HepG2 (cell line): Measurements from ENCODE around the gene SH3GLB2. TPM values are rescaled to one million over a fixed set of nuclear protein-coding genes. Genes with fewer than 3 reads are reported as not detected.
A peak's percentile ranks its signal among the peaks of the same experiment; 100 is the strongest.

Experiments used
- EEA1 ChIP-seq: sonication (generic); formaldehyde crosslinking; IDR thresholded peaks from 2 replicates; pipeline ENCODE4 v1.5.1; 2020; ENCODE audit warnings: mild to moderate bottlenecking, missing genetic modification reagents, borderline replicate concordance
- GTF3A ChIP-seq: sonication (generic); formaldehyde crosslinking; conservative IDR thresholded peaks from 2 replicates; pipeline ENCODE4 v1.4.0; 2020; ENCODE audit warnings: mild to moderate bottlenecking, missing genetic modification reagents
- HIVEP1 ChIP-seq: sonication (generic); formaldehyde crosslinking; IDR thresholded peaks from 2 replicates; pipeline ENCODE4 v1.4.0; 2020; ENCODE audit warnings: mild to moderate bottlenecking, missing genetic modification reagents
- ZFX ChIP-seq: sonication (generic); formaldehyde crosslinking; IDR thresholded peaks from 2 replicates; pipeline ENCODE4 v1.4.0; 2020; ENCODE audit warnings: mild to moderate bottlenecking, low read depth, missing genetic modification reagents, moderate library complexity
- ZNF253 ChIP-seq: sonication (generic); formaldehyde crosslinking; IDR thresholded peaks from 2 replicates; pipeline ENCODE4 v1.8.0; 2022; ENCODE audit warnings: mild to moderate bottlenecking, missing genetic modification reagents, borderline replicate concordance
- ZNF326 ChIP-seq: sonication (generic); formaldehyde crosslinking; IDR thresholded peaks from 2 replicates; pipeline ENCODE4 v1.4.0; 2020; ENCODE audit warnings: missing genetic modification reagents, borderline replicate concordance
- ZNF839 ChIP-seq: sonication (generic); formaldehyde crosslinking; IDR thresholded peaks from 2 replicates; pipeline ENCODE4 v1.4.0; 2020; ENCODE audit warnings: missing genetic modification reagents, mild to moderate bottlenecking, borderline replicate concordance
- polyA plus RNA-seq, 8 experiments: library from polyadenylated mRNA; depleted of rRNA in 3 of 8; stranded (reverse) in 7 of 8; unstranded in 1 of 8; fragments of >200 nt; fragmentation: Illumina TruSeq in 4 of 8; extraction: Trizol in 4 of 8; gene quantifications; 2 replicates each; pipeline versions ENCODE4 v1.2.1 to v1.2.3, GENCODE V29; 2011 to 2016; ENCODE audit warnings: low read depth in 4 of 8, missing spikeins in 1 of 8, mixed read lengths in 1 of 8; ENCODE audit not compliant: insufficient read depth in 1 of 8
- total RNA-seq, 5 experiments: library from RNA; depleted of rRNA; stranded (reverse); fragments of >200 nt; fragmentation: Illumina TruSeq; extraction: Trizol; gene quantifications; 2 replicates each; pipeline ENCODE4 v1.2.3, GENCODE V29; 2016; ENCODE audit warnings: low read depth in 1 of 5
- TF ChIP-seq, protein P1 (sequence below): sonication (generic); formaldehyde crosslinking; IDR thresholded peaks from 2 replicates; pipeline ENCODE4 v1.8.0; 2022; ENCODE audit warnings: missing genetic modification reagents, mild to moderate bottlenecking, inconsistent platforms, borderline replicate concordance
- TF ChIP-seq, protein P2 (sequence below), 2 experiments: fragments of 450-650 bp in 1 of 2; sonication (generic) in 1 of 2; formaldehyde crosslinking in 1 of 2; IDR thresholded peaks; 2 replicates each; pipeline versions ENCODE4 v1.6.1 to v1.8.0; 2016 to 2022; ENCODE audit warnings: antibody characterized with exemption in 1 of 2, mild to moderate bottlenecking in 1 of 2, missing genetic modification reagents in 1 of 2
- TF ChIP-seq, protein P3 (sequence below): sonication (generic); formaldehyde crosslinking; IDR thresholded peaks from 2 replicates; pipeline ENCODE4 v1.5.0; 2020; ENCODE audit warnings: mild to moderate bottlenecking, missing genetic modification reagents
- TF ChIP-seq, protein P4 (sequence below), 2 experiments: sonication (generic) in 1 of 2; formaldehyde crosslinking in 1 of 2; IDR thresholded peaks; 2 replicates each; pipeline versions ENCODE4 v1.5.1 to v1.6.1; 2011 to 2020; ENCODE audit warnings: borderline replicate concordance in 1 of 2, low read depth in 1 of 2, low read length in 1 of 2, mild to moderate bottlenecking in 1 of 2, missing genetic modification reagents in 1 of 2, moderate library complexity in 1 of 2

SH3GLB2 gene
- total and polyA plus RNA-seq, 2 of the 13 experiments (the other 11 are each of a cell fraction or from before 2014, with no cell fraction given): 24.0 to 40.6 TPM

DNA sequence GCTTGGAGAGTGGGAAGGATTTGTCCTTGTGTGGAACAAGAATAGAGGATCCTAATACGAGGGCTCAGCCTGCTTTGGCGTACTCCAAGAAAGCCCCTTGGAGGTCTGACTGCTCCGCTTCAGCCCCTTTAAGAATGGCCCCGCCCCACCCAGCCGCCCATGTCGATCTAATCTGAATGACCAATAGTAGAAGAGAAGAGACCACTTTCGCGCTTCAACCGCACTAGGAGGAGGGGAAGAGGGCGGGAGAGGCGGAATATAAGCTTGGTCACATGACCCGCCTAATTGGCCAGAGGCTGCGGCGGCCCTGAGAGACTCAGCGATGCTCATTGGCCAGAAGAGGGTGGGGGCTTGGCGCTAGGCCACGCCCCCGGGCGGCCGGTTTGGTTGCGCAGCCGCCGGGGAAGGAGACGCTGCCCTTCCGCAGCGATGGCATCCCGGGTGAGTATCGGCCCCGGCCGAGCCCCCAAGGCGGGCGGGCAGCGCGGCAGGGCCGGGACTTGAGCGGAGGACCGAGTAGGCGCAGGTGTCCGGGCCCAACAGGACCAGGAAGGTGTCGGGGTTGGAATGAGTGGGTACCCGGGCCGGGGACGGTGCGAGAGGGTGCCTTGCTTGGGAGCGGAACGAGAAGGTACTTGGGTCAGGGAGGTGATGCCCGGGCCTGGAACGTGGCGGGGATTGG lies 8.3 kb upstream of the SH3GLB2 start, which contains the start of gene MIGA2 (continued):
- TF ChIP-seq, protein P1, sequence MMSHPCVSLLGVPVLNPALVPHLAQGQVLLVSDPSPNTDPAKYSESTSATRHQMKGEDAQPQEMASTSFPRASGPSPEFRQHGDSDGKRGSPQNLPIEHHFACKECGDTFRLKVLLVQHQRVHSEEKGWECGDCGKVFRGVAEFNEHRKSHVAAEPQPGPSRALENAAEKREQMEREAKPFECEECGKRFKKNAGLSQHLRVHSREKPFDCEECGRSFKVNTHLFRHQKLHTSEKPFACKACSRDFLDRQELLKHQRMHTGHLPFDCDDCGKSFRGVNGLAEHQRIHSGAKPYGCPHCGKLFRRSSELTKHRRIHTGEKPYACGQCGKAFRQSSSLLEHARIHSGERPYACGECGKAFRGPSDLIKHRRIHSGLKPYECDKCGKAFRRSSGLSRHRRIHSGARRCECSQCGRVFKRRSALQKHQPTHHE (CRISPR knock-in tag): 0 out of 2 replicates have a peak, but pooled peaks have one; percentile 65
- TF ChIP-seq ZFX (peak; percentile 73), EEA1 (no peak), HIVEP1 (CRISPR knock-in tag) (peak; percentile 59; the same call in 1 of the 2 replicates), GTF3A (CRISPR knock-in tag) (0 out of 2 replicates have a peak, but pooled peaks have one; percentile 57), ZNF253 (no peak), ZNF326 (CRISPR knock-in tag) (no peak), ZNF839 (no peak)
- TF ChIP-seq, protein P2, sequence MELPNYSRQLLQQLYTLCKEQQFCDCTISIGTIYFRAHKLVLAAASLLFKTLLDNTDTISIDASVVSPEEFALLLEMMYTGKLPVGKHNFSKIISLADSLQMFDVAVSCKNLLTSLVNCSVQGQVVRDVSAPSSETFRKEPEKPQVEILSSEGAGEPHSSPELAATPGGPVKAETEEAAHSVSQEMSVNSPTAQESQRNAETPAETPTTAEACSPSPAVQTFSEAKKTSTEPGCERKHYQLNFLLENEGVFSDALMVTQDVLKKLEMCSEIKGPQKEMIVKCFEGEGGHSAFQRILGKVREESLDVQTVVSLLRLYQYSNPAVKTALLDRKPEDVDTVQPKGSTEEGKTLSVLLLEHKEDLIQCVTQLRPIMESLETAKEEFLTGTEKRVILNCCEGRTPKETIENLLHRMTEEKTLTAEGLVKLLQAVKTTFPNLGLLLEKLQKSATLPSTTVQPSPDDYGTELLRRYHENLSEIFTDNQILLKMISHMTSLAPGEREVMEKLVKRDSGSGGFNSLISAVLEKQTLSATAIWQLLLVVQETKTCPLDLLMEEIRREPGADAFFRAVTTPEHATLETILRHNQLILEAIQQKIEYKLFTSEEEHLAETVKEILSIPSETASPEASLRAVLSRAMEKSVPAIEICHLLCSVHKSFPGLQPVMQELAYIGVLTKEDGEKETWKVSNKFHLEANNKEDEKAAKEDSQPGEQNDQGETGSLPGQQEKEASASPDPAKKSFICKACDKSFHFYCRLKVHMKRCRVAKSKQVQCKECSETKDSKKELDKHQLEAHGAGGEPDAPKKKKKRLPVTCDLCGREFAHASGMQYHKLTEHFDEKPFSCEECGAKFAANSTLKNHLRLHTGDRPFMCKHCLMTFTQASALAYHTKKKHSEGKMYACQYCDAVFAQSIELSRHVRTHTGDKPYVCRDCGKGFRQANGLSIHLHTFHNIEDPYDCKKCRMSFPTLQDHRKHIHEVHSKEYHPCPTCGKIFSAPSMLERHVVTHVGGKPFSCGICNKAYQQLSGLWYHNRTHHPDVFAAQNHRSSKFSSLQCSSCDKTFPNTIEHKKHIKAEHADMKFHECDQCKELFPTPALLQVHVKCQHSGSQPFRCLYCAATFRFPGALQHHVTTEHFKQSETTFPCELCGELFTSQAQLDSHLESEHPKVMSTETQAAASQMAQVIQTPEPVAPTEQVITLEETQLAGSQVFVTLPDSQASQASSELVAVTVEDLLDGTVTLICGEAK (IDR thresholded peaks at IDR 0.05): no peak
- TF ChIP-seq, protein P2 (CRISPR knock-in tag; IDR thresholded peaks at IDR 0.05): no peak
- TF ChIP-seq, protein P3, sequence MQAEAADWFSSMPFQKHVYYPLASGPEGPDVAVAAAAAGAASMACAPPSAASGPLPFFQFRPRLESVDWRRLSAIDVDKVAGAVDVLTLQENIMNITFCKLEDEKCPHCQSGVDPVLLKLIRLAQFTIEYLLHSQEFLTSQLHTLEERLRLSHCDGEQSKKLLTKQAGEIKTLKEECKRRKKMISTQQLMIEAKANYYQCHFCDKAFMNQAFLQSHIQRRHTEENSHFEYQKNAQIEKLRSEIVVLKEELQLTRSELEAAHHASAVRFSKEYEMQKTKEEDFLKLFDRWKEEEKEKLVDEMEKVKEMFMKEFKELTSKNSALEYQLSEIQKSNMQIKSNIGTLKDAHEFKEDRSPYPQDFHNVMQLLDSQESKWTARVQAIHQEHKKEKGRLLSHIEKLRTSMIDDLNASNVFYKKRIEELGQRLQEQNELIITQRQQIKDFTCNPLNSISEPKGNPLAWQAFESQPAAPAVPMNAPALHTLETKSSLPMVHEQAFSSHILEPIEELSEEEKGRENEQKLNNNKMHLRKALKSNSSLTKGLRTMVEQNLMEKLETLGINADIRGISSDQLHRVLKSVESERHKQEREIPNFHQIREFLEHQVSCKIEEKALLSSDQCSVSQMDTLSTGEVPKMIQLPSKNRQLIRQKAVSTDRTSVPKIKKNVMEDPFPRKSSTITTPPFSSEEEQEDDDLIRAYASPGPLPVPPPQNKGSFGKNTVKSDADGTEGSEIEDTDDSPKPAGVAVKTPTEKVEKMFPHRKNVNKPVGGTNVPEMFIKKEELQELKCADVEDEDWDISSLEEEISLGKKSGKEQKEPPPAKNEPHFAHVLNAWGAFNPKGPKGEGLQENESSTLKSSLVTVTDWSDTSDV (CRISPR knock-in tag): no peak
- TF ChIP-seq, protein P4, sequence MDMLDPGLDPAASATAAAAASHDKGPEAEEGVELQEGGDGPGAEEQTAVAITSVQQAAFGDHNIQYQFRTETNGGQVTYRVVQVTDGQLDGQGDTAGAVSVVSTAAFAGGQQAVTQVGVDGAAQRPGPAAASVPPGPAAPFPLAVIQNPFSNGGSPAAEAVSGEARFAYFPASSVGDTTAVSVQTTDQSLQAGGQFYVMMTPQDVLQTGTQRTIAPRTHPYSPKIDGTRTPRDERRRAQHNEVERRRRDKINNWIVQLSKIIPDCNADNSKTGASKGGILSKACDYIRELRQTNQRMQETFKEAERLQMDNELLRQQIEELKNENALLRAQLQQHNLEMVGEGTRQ (IDR thresholded peaks at IDR 0.05; ENCODE audit: low read depth, low read length): peak; percentile 90
- TF ChIP-seq, protein P4 (CRISPR knock-in tag; IDR thresholded peaks at IDR 0.05; ENCODE audit: borderline replicate concordance): peak; percentile 95; the same call in 1 of the 2 replicates
